Skin of body (tissue), 2 donors: ENCODE results near the gene ASCL1. TPM values are rescaled to one million over a fixed set of nuclear protein-coding genes. Genes with fewer than 3 reads are reported as not detected.

Source experiments
- DNase-seq: peaks from one replicate; lab custom pipeline; 2025; lab: John Stamatoyannopoulos, UW
- total RNA-seq: library from RNA; depleted of rRNA; stranded (reverse); fragments of >200 nt; gene quantifications from one replicate; pipeline ENCODE4 v1.2.3, GENCODE V29; 2014

The ASCL1 gene
- not detected for total RNA-seq

DNA sequence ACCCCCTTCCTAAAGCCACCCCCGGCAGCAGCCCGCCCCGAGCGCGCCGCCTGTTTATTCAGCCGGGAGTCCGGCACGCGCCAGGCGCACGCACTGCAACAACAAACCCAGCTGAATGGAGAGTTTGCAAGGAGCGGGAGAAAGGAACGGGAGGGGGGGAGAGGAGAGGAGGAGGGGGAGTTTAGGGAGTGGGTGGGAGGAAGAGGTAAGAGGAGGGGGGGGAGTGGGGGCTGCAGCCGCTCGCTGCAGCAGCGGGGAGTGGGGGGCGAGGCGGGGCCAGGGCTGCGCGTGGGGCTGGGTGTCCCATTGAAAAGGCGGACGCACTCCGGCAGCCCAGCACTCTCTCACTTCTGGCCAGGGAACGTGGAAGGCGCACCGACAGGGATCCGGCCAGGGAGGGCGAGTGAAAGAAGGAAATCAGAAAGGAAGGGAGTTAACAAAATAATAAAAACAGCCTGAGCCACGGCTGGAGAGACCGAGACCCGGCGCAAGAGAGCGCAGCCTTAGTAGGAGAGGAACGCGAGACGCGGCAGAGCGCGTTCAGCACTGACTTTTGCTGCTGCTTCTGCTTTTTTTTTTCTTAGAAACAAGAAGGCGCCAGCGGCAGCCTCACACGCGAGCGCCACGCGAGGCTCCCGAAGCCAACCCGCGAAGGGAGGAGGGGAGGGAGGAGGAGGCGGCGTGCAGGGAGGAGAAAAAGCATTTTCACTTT lies at the start of gene ASCL1:
TSS of gene ASCL1 (plus strand) at position 336 of the 712 bp plus-strand sequence. CDS start 571 bp downstream, outside the sequence.
- DNase-seq: no peak

DNA sequence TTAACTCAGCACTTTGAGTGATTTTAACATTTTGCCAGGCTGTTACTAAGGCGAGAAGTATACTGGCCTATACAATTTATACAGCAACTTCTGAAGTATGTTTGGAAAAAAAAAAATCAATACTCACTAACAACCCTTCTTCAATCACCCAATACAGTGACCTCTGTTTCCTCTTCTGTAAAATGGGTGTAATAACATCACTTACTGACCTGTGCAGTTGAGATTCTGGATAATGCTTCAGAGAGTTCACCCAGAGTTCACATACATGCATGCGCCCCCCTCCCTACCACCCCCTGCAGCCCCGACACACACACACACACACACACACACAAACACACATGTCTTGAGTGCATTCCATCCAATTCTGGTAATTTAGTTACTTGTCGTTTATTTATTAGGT lies 49.6 kb upstream of the ASCL1 start:
- no peak for DNase-seq

DNA sequence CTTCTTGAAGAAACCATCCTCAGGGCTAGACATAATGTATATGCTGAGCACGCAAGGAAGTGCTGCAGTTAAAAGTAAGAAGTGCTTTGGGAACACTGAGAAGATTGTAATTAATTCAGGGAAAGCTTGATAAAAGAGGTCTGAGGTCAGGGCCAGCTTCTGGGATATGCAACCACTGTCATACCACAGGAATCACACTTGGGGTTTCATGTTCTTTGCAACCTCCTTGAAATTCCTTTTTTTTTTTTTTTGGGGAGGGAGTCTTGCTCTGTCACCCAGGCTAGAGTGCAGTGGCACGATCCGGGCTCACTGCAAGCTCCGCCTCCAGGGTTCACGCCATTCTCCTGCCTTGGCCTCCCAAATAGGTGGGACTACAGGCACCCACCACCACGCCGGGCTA lies 47.3 kb upstream of the ASCL1 start:
- no peak for DNase-seq

DNA sequence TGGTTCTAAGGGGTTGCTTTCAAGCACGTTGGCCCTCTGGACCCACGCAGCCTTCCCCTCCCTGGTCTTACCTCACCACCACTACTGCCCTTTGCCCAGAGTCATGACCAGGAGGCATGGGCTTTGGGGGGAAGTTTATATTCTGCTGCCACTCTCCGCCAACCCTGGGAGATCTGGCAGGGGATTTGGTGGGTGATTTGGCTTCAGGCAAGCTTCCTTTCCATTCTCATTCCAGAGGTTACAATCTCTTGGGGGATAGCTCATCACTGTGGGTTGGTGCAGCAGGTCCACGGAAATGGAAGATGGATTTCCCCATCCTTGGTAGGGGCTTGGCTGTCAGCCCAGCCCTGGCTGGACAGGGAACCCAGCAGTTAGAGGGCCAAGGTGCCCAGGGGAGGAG lies 46.7 kb upstream of the ASCL1 start:
- DNase-seq: no peak

DNA sequence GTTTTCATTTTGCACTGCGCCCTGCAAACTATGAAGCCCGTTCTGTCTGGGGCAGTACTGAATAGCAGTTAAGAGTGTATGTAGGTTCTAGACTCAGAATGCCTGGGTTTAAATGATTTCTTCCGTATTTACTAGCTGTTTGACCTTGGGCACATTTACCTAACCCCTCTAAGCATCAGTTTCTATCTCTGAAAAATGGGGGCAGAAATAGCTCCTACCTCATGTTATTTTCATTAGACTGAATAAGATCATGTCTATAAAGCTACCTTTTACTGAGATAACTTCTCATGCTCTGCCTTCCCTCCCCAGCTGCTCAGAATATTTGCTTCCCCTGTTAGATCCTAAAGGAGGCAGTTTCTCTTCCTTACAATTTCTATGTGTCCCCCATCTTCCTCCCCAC lies 46.2 kb upstream of the ASCL1 start:
- DNase-seq: no peak

DNA sequence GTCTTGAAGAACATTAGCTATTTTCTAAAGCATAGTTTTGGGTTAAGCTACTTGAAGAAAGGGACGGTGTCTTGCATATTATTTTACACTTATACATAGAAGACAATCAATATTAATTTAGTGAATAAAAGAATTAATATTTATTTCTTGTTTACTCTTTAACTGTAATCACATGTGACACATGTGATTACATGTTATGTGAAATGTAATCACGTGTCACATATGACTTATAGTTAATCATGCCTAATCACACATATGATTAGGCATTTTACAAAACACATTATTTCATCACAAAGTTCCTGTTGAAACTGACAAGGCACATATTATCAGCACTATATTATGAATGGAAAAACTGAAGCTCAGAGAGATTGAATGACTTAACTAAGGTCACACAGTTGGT lies 45.2 kb upstream of the ASCL1 start:
- no peak for DNase-seq

DNA sequence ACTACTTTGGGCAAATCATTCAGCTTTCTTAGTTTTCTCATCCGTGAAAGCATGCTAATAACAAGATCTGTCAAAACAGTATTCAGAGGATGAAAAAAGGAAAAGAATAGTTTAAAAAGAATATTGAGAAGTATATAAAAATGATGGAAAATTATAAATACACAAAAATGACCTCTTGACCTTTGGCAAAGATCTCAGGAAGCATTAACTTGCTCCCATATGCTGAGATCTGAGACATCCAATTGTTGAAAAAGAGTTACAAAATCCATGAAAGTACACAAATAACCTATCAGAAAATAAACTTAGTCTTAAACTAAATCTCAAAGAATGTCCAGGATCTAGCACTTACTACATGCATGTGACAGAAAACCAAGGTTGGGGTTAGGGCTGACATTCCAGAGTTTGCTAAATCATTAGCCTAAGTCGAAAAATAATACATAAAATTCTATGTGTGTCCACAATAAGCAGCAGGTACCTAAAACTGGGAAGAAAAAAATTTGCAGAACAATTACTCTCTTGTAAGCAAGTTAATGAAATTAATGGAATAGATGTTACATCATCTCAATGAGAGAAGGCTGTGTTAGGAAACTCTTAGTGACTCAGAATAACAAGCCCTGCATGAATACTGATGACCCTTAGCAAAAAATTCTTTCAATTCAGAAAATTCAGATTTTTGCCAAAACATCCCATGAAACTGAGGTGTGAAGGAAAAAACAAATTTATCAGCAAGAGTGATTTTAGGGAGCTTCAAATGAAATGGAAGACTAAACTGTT lies 43.8 kb upstream of the ASCL1 start:
- no peak for DNase-seq

DNA sequence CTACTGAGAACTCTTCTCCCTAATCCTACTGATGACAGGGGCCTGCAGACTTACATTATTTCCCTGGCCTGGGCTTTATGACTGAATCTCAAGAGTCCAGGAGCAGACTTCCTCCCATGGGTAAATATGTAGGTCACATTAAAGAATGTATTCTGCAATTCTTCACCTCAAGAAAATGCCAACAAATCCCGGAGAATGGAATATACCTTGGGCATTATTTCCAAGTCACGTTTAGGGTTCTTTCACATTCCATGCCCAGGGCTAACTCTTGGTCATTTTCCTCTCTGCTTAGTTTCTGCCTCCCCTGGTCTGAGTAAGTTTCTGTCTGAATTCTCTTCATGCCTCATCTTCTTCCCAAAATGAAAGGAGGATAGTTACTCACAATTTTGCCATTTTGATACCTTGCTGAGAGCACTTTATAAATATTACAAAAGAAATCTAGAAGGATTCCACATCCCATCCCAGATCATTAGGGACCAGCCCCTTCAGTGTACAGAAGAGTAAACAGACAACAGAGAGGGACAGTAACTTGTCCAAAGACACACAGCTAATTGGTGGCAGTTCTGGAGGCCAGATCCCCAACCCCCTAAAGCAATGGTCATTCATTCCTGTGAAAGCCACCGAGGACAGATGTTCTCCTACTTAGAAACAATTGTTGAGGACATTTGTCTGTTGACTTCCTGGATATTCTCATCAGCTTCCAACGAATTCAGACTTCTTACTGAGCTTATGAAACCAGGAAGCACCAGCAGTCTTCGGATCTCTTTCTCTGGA lies 41.0 kb upstream of the ASCL1 start:
- DNase-seq: no peak

DNA sequence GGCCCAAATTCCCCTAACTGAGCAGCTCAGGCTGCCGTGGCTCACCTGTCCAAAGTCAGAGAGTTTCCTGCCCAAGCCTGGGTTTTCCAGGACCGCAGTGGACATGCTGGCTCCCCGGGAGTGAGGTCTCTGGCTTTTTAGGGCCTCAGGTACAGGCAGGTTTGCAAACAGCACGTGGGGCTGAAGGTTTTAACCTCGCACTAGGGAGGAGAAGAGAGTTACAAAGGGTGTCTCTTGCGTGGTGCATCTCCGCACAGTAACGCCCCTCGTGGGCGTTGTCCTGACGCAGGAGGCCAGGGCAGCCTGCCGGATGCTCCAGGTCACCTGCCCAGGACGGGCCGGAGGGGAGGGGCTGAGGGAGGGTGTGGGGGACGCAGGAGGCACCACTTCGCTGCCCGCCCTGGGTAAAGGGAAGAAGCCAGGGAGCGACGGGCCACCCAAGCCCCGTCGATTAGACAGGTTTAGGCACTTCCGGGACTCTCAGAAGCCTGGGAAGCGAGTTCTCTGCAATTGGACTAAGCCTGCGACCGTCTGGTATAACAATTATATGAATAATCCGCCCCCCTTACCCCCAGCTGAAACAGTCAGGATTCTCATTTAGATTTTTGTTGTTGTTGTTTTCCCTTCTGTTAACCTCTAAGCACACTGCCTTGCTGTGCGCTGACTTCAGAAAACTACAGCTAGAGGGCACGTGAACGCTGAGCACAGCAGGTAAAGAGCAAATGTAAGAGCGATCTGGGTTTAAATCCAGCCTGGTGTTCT lies 40.3 kb upstream of the ASCL1 start, which contains the start of gene PAH:
TSS of gene PAH (minus strand) at position 219 of the 762 bp plus-strand sequence. CDS start at position 105, 114 bp downstream.
- no peak for DNase-seq

DNA sequence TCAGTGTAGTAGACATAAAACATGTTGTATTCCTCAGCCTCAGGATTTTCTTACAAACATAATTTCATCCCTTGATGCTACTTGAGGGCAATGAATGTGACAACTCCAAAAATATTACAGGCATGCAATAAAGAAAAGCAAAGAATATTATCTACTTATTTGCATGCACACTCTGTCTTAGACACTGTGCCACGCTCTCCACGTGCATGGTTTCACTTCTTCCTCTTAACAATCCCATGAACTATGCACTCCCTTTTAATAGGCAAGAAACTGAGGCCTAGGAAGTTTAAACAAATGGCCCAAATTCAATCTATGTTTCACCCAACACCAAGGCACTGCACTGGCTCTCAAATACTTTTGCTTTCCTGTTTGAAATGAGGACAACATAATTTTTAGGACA lies 38.6 kb upstream of the ASCL1 start:
- no peak for DNase-seq

DNA sequence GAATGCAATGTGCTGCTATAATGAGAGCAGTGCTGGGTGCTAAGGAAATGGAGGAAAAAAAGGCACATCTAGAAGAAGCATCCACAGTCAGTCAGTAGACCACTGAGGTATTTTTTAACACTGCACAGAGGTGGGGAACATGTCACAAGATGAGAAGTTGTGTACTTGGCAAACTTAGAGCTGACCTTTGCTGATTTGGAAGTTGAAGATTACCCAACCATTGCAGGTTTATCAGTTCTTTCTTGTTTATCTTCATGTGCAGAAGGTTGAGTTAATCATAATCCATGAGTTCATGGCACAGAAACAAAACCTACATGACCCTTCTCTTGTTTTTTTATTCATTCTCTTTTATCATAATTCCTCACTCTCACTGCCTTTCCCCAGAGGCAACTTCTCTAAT lies 37.2 kb upstream of the ASCL1 start:
- no peak for DNase-seq

DNA sequence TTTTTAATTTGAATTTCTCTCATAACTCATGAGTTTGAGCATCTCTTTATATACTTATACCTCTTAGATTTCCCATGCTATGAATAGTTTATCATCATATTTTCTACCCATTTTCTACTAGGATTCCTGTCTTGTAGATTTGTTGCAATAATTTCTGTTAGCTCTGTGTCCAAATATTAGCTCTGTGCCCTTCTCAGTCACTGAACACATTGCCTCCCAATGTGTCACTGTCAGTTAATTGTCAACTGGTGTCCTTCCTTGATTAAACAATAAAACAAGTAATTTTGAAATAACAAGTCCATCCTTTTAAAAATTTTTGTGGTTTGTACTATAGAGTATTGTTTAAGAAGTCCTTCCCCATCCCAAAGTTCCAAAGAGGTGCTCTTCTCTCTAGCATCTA lies 36.2 kb upstream of the ASCL1 start:
- DNase-seq: no peak

DNA sequence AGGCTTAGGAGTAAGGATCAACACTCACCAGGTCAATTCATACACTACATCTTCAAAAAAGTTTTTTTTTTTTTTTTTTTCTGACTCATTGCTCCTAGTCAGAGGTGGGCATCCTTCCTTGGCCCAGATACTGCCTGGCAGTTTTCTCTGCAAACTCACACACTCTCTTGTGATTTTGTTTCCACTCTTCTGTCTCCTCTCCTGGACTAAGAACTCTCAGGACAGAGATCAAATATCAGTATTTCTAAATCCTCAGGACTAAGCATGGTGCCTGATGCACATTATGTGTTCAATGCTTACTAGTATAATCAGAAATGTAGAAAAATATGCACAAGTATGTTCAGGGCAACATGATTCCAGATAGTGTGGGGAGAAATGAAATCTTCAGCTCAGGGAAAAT lies 30.3 kb upstream of the ASCL1 start:
- no peak for DNase-seq

DNA sequence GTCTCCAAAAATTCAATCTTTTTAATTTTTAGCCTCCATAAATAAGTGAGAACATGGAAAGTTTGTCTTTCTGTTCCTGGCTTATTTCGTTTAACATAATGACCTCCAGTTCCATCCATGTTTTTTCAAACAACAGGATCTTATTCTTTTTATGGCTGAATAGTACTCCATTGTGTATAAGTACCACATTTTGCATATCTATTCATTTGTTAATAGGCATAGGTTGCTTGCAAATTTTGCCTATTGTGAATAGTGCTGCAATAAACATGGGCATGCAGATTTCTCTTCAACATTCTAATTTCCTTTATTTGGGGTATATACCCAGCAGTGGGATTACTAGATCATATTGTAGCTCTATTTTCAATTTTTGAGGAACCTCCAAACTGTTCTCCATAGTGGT lies 24.3 kb upstream of the ASCL1 start:
- DNase-seq: no peak

DNA sequence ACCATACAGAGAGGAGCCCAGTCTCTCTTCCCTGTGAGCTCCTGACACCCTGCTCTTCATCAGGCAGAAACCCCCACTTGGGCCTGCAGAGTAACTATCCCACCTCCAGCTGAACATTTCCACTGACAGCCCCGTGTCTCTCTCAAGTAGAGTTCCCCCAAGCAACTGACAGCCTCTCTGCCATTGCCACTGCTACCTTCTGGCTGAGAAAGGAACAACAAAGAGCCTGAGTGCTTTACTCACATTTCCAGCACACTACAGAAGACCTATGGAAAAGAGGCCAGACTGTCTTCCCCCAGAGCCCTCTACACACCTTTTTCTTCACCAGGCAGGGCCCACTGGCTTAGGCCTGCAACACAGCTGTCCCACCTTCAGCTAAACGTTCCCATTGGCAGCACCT lies 18.4 kb upstream of the ASCL1 start:
- no peak for DNase-seq

DNA sequence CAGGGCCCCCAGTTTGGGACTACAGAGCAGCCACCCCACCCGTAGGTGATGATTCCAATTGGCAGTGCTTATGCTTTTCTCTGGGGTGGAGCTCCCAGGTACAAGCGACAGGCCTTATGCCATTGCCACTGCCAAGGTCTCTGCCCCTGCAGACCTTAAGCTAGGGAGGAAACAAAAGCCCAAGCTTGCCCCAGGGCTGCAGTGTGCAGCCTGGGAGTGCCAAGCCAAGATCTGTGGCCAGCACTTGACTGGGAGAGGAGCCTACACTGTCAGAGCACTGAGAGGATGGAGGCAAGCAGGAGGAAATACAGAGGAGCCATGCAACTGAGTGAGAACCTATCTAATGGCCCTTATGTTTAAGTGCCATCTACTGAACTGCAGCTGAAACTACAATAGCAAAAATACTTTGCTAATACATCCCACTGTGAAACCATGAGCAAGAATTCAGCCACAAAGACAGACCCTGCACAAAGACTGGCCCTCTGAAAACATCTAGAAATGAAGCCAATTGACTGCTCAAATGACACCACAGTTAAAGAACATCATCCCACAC lies 17.7 kb upstream of the ASCL1 start:
- DNase-seq: no peak

DNA sequence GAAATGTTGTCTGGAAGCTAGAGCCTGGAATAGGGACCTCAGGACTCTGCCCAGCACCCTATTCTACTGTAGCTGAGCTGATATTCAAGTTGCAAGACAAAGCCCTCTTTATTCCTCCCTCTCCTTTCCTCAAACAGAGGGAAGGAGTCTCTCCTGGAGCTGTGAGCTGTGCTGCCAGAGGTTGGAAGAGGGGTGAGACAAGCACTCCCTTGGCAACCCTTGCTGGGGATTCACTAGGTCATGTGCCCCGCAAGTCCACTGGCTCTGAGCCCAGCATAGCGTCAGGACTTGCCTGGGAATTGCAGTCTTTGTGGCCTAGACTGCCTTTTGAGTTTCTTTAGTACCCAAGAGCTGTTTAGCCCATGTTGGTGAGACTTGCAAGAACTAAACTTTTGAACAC lies 11.4 kb upstream of the ASCL1 start:
- no peak for DNase-seq

DNA sequence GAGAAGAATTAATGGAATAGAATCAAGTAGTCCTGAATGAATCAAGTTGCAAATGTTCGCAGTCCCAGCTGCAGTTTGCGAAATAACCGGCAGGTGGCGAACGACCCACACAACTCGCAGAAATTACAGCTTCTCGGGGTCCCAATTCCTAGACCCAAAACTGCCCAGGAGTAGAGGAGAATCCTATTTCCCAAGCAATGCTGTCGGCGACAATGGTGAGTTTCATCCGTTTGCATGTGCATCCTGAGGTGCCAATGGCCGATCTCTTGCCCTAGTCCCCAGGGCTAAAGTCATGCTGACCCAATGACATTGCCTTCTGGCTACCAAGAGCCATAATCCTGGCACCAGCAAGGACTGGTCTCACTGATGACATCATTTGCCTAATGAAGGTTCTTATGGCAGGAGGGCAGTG lies 8.5 kb upstream of the ASCL1 start:
- DNase-seq: no peak

DNA sequence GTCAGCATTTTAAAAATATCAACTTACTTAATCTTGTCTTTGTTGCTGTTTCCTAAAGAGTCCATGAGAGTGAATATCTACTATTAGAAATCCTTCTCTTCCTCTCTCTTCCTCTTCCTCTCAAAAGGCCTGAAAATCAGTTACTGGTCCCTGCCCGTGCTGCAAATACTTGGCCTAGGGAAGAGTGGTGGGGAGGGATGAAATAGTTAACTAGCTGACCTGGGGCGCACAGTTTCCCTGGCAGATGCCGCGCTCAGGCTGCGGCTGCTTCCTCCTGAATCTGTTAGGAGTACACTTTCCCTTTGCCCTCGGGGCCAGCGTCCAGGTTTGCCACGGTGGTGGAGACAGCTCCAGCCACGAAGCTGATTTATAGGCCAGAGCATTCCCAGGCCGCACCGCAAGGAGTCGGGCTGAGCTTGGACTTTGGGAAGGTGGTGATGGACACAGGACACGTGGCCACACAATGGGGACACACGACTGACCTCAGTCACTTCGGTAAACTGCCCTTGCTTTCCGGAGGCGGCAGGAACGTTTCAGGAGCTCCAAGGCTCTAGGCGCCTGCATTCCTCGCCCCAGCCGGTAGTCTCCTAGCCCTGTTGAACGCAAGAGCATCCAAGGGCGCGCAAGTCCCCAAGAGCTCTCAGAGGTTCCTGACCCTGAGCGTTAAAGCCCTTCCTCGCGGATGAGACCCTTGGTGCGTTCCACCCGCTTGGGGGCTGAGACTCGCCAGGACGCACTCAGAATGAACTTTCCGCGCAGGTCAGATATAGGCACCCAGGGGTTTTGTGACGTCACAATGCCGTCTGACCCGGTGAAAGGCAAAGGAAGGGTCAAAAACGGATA lies 7.1 kb upstream of the ASCL1 start:
- DNase-seq: no peak

DNA sequence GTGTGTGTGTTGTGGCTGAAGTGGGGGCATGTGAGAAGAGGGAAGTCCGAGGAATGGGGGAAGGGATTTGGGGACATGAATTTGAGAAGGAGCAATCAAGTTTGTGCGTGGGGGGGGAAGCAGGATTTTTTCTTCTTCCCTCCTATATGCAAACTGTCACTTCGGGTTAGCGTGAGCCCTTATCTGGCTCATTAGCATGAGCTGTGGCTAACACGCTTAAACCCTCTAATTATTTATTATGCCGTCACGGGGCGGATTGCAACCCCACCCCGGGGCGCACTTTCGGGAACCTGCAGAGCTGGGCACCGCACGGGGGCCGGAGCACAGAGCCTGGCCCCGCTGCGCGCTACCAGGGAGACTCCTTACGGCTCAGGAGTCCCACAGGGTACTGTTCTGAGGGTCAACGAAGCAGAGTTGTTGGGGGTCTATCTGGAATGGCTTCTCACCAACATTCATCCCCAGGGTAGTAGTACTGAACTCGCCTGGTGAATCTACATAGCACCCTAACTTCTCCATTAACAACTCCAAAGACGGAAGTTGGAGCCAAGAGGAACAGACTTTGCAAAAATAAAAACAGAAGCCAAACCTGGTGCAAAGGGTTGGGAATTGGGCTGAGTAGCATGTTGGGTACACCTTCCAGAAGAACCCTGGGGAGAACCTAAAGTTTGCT lies 6.4 kb upstream of the ASCL1 start:
- no peak for DNase-seq
